HG03196 (cell line): ENCODE measurements around the gene RHBDD1.
"Not testable (repeated sequence)": the region's sequence is repeated elsewhere in the genome, so short reads cannot be mapped to it uniquely, and the experiment has no call there.

Source experiments
- ATAC-seq: cut with Tn5 transposase; IDR thresholded peaks from one replicate; pipeline ENCODE4 v1.9.1; 2021; ENCODE audit not compliant: unreplicated experiment

Gene RHBDD1

GRCh38 chr2:226799976-226800940 lies 35.6 kb upstream of the RHBDD1 start:
- ATAC-seq: no peak

GRCh38 chr2:226800941-226801784 lies 34.7 kb upstream of the RHBDD1 start:
- ATAC-seq: peak; percentile 86

- ATAC-seq: no peak
Observed at GRCh38 chr2:226802573-226802972, 33.3 kb upstream of the RHBDD1 start.

- ATAC-seq: no peak
Observed at GRCh38 chr2:226803410-226803809, 32.4 kb upstream of the RHBDD1 start.

GRCh38 chr2:226813148-226813701 lies 22.6 kb upstream of the RHBDD1 start:
- ATAC-seq: no peak

- ATAC-seq: no peak
Observed at GRCh38 chr2:226818930-226819329, 16.9 kb upstream of the RHBDD1 start.

- no peak for ATAC-seq
Observed at GRCh38 chr2:226825056-226825455, 10.8 kb upstream of the RHBDD1 start.

GRCh38 chr2:226828191-226828590 lies 7.7 kb upstream of the RHBDD1 start:
- ATAC-seq: no peak

GRCh38 chr2:226829721-226830631 lies 5.9 kb upstream of the RHBDD1 start:
- no peak for ATAC-seq

GRCh38 chr2:226831266-226831665 lies 4.6 kb upstream of the RHBDD1 start:
- ATAC-seq: no peak

GRCh38 chr2:226832061-226832460 lies 3.8 kb upstream of the RHBDD1 start:
- ATAC-seq: no peak

GRCh38 chr2:226834880-226835279 lies 974 bp upstream of the RHBDD1 start:
- ATAC-seq: not testable (repeated sequence)

- ATAC-seq: peak; percentile 16
Observed at GRCh38 chr2:226835420-226835795, 446 bp upstream of the RHBDD1 start.

GRCh38 chr2:226836548-226836885 lies 663 bp downstream of the RHBDD1 start:
- peak; percentile 7 for ATAC-seq

- ATAC-seq: no peak
Observed at GRCh38 chr2:226837334-226837733, 1.5 kb downstream of the RHBDD1 start.

- no peak for ATAC-seq
Observed at GRCh38 chr2:226837787-226838603, 2.1 kb downstream of the RHBDD1 start.

GRCh38 chr2:226838722-226839121 lies 2.9 kb downstream of the RHBDD1 start:
- ATAC-seq: no peak

- no peak for ATAC-seq
Observed at GRCh38 chr2:226839161-226839560, 3.3 kb downstream of the RHBDD1 start.

- no peak for ATAC-seq
Observed at GRCh38 chr2:226839951-226840350, 4.1 kb downstream of the RHBDD1 start.

- ATAC-seq: not testable (repeated sequence)
Observed at GRCh38 chr2:226843001-226843400, 7.1 kb downstream of the RHBDD1 start.
